Measurements from ENCODE around the gene NDUFS7. TPM values are rescaled to one million over a fixed set of nuclear protein-coding genes. Genes with fewer than 3 reads are reported as not detected.

NDUFS7 gene
- total and polyA plus RNA-seq, 5 experiments from 2014 or later, result 65.3 to 233 (median 211) TPM

- H3K4me3 Mint-ChIP-seq, result peak overlapping the region in 2 of 10 donors; percentile 11 to 63
- H3K36me3 Mint-ChIP-seq, result peaks cover 0 to 43% (median 22%) of the 10 kb centered on the region in 3 donors
- no peaks in the 10 kb centered on the region for H3K27me3 Mint-ChIP-seq
- ATAC-seq (no peak), DNase-seq (no peak)
- peak overlapping the region in 1 of 10 donors; percentile 45 for H3K27ac Mint-ChIP-seq
- POLR2A ChIA-PET, result interaction anchor here (1.0 to 2.3 kb wide), 2 partner anchors 25 to 88 kb away, joined by 4 to 11 read pairs; partner anchors contain the start of genes CIRBP and NDUFS7
- no peaks in the 10 kb centered on the region for H3K9me3 Mint-ChIP-seq
- peaks cover 11 to 33% (median 24%) of the 10 kb centered on the region in 4 donors for H3K4me1 Mint-ChIP-seq
Observed at GRCh38 chr19:1357531-1358109, 26.1 kb upstream of the NDUFS7 start.

- no peak for DNase-seq
- POLR2A ChIA-PET, result no interaction called here
- no peak overlapping the region for H3K4me3 Mint-ChIP-seq
- H3K9me3 Mint-ChIP-seq, result no peaks in the 10 kb centered on the region
- H3K36me3 Mint-ChIP-seq, result peaks cover 0 to 51% (median 22%) of the 10 kb centered on the region in 3 donors
- H3K4me1 Mint-ChIP-seq, result peaks cover 22 to 49% (median 43%) of the 10 kb centered on the region in 4 donors
- no peaks in the 10 kb centered on the region for H3K27me3 Mint-ChIP-seq
- no peak for ATAC-seq
- peak overlapping the region in 1 of 10 donors; percentile 65 for H3K27ac Mint-ChIP-seq
Observed at GRCh38 chr19:1360126-1360817, 23.4 kb upstream of the NDUFS7 start.

GRCh38 chr19:1360818-1361461 lies 22.8 kb upstream of the NDUFS7 start:
- POLR2A ChIA-PET, result no interaction called here
- Mint-ChIP-seq H3K27ac (no peak overlapping the region), H3K27me3 (no peaks in the 10 kb centered on the region), H3K4me3 (no peak overlapping the region), H3K9me3 (no peaks in the 10 kb centered on the region), H3K4me1 (peaks cover 16 to 44% (median 37%) of the 10 kb centered on the region in 4 donors), H3K36me3 (peaks cover 0 to 52% (median 22%) of the 10 kb centered on the region in 3 donors)
- ATAC-seq (no peak), DNase-seq (no peak)

GRCh38 chr19:1361601-1362386 lies 21.9 kb upstream of the NDUFS7 start:
- peaks cover 15 to 36% (median 34%) of the 10 kb centered on the region in 4 donors for H3K4me1 Mint-ChIP-seq
- peaks cover 0 to 53% (median 22%) of the 10 kb centered on the region in 3 donors for H3K36me3 Mint-ChIP-seq
- DNase-seq (no peak), ATAC-seq (no peak)
- H3K27ac Mint-ChIP-seq, result peak overlapping the region in 4 of 10 donors; percentile 20 to 67 (median 60)
- no peaks in the 10 kb centered on the region for H3K27me3 Mint-ChIP-seq
- peak overlapping the region in 1 of 10 donors; percentile 30 for H3K4me3 Mint-ChIP-seq
- no peaks in the 10 kb centered on the region for H3K9me3 Mint-ChIP-seq
- POLR2A ChIA-PET, result no interaction called here

- no peaks in the 10 kb centered on the region for H3K27me3 Mint-ChIP-seq
- no peaks in the 10 kb centered on the region for H3K9me3 Mint-ChIP-seq
- no peak for DNase-seq
- H3K36me3 Mint-ChIP-seq, result peaks cover 0 to 51% (median 19%) of the 10 kb centered on the region in 3 donors
- ATAC-seq, result no peak
- H3K4me1 Mint-ChIP-seq, result peaks cover 13 to 34% (median 31%) of the 10 kb centered on the region in 4 donors
- POLR2A ChIA-PET, result interaction anchor here (2.0 kb wide), 1 partner anchor 93 kb away, joined by 6 read pairs; no protein-coding TSS in a partner anchor
- H3K27ac Mint-ChIP-seq, result peak overlapping the region in 9 of 10 donors; percentile 6 to 94 (median 66)
- peak overlapping the region; percentile 61 to 88 (median 83) for H3K4me3 Mint-ChIP-seq
Observed at GRCh38 chr19:1362387-1363257, 21.1 kb upstream of the NDUFS7 start.

- H3K27ac Mint-ChIP-seq, result peak overlapping the region; percentile 31 to 94 (median 86)
- ATAC-seq (peak; percentile 87 to 89), DNase-seq (peak in 7 of 10 donors; percentile 27 to 59 (median 46))
- H3K4me3 Mint-ChIP-seq, result peak overlapping the region; percentile 61 to 88 (median 83)
- POLR2A ChIA-PET, result interaction anchor here (0.7 to 2.0 kb wide), 7 partner anchors 9 to 119 kb away, joined by 3 to 9 read pairs (median 4); partner anchors contain the start of genes FAM174C and NDUFS7
- H3K27me3 Mint-ChIP-seq, result no peaks in the 10 kb centered on the region
- peaks cover 0 to 47% (median 18%) of the 10 kb centered on the region in 3 donors for H3K36me3 Mint-ChIP-seq
- H3K9me3 Mint-ChIP-seq, result no peaks in the 10 kb centered on the region
- H3K4me1 Mint-ChIP-seq, result peaks cover 13 to 34% (median 31%) of the 10 kb centered on the region in 4 donors
Observed at GRCh38 chr19:1363599-1363998, 20.1 kb upstream of the NDUFS7 start.

GRCh38 chr19:1364070-1364704 lies 19.5 kb upstream of the NDUFS7 start:
- Mint-ChIP-seq H3K36me3 (peaks cover 0 to 41% (median 16%) of the 10 kb centered on the region in 3 donors), H3K27me3 (no peaks in the 10 kb centered on the region), H3K4me3 (peak overlapping the region; percentile 61 to 88 (median 83)), H3K9me3 (no peaks in the 10 kb centered on the region), H3K27ac (peak overlapping the region; percentile 66 to 94 (median 86)), H3K4me1 (peaks cover 13 to 34% (median 31%) of the 10 kb centered on the region in 4 donors)
- DNase-seq (peak in 6 of 10 donors; percentile 16 to 56 (median 42)), ATAC-seq (peak; percentile 72 to 79)
- POLR2A ChIA-PET, result interaction anchor here (0.7 to 2.0 kb wide), 9 partner anchors 9 to 120 kb away, joined by 3 to 9 read pairs (median 4); partner anchors contain the start of genes FAM174C and NDUFS7

- H3K27me3 Mint-ChIP-seq, result no peaks in the 10 kb centered on the region
- peaks cover 0 to 35% (median 11%) of the 10 kb centered on the region in 3 donors for H3K36me3 Mint-ChIP-seq
- H3K27ac Mint-ChIP-seq, result peak overlapping the region in 2 of 10 donors; percentile 22 to 34
- peaks cover 13 to 34% (median 31%) of the 10 kb centered on the region in 4 donors for H3K4me1 Mint-ChIP-seq
- DNase-seq (no peak), ATAC-seq (no peak)
- POLR2A ChIA-PET, result interaction anchor here (0.5 to 1.9 kb wide), 4 partner anchors 11 to 97 kb away, joined by 3 to 9 read pairs (median 5); partner anchors contain the start of gene NDUFS7
- no peaks in the 10 kb centered on the region for H3K9me3 Mint-ChIP-seq
- H3K4me3 Mint-ChIP-seq, result no peak overlapping the region
Observed at GRCh38 chr19:1365319-1366269, 18.1 kb upstream of the NDUFS7 start.

GRCh38 chr19:1366296-1366695 lies 17.4 kb upstream of the NDUFS7 start:
- Mint-ChIP-seq H3K27ac (no peak overlapping the region), H3K4me1 (peaks cover 13 to 34% (median 31%) of the 10 kb centered on the region in 4 donors), H3K27me3 (no peaks in the 10 kb centered on the region), H3K36me3 (peaks cover 0 to 32% (median 9%) of the 10 kb centered on the region in 3 donors), H3K4me3 (no peak overlapping the region), H3K9me3 (no peaks in the 10 kb centered on the region)
- DNase-seq (no peak), ATAC-seq (no peak)
- POLR2A ChIA-PET, result no interaction called here

All from naive thymus-derived CD8-positive, alpha-beta T cell (primary cell).